Gastroesophageal sphincter (tissue), 3 donors: ENCODE measurements around the gene ODAD2.

Source experiments
- POLR2AphosphoS5 ChIP-seq: sonication (generic); formaldehyde crosslinking; IDR thresholded peaks from one replicate; pipeline ENCODE4 v1.6.1; 2017; ENCODE audit warnings: antibody characterized with exemption
- TF ChIP-seq, protein P1 (sequence below), 4 experiments: fragments of 200-600 bp in 2 of 4; fragments of 450-650 bp in 2 of 4; sonication (generic) in 1 of 4; IDR thresholded peaks; one replicate each; pipeline ENCODE4 v1.5.1; 2017 to 2019; ENCODE audit warnings: antibody characterized with exemption in 4 of 4, mild to moderate bottlenecking in 2 of 4, moderate library complexity in 2 of 4

DNA sequence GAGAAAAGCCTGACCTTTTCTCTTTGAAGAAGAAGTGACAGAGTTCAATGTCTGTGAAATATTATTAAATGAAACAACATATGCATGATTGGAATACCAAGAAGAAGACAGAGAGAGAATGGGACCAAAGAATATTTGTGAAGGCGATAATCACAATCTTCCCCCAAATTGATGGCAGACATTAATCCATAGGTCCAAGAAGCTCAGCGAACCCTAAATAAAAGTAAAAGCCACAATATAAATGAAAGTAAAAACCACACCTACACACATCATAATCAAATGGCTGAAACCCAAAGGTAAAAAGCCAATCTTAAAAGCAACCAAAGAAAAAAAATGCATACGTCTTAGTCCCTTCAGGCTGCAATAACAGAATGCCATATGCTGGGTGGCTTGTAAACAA is 84.0 kb downstream of the ODAD2 start:
- TF ChIP-seq, protein P1, sequence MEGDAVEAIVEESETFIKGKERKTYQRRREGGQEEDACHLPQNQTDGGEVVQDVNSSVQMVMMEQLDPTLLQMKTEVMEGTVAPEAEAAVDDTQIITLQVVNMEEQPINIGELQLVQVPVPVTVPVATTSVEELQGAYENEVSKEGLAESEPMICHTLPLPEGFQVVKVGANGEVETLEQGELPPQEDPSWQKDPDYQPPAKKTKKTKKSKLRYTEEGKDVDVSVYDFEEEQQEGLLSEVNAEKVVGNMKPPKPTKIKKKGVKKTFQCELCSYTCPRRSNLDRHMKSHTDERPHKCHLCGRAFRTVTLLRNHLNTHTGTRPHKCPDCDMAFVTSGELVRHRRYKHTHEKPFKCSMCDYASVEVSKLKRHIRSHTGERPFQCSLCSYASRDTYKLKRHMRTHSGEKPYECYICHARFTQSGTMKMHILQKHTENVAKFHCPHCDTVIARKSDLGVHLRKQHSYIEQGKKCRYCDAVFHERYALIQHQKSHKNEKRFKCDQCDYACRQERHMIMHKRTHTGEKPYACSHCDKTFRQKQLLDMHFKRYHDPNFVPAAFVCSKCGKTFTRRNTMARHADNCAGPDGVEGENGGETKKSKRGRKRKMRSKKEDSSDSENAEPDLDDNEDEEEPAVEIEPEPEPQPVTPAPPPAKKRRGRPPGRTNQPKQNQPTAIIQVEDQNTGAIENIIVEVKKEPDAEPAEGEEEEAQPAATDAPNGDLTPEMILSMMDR (IDR thresholded peaks at IDR 0.05), result no peak
- no peak for TF ChIP-seq POLR2AphosphoS5
